NCI-H526 treated with DMSO at 0.1 percent for 48 hours (cell line): ENCODE data around the gene IGF2BP1.
"Not testable (repeated sequence)": the region's sequence is repeated elsewhere in the genome, so short reads cannot be mapped to it uniquely, and the experiment has no call there.

Experiments
- DNase-seq: peaks from one replicate; lab custom pipeline; 2025; lab: John Stamatoyannopoulos, UW

IGF2BP1 gene

DNA sequence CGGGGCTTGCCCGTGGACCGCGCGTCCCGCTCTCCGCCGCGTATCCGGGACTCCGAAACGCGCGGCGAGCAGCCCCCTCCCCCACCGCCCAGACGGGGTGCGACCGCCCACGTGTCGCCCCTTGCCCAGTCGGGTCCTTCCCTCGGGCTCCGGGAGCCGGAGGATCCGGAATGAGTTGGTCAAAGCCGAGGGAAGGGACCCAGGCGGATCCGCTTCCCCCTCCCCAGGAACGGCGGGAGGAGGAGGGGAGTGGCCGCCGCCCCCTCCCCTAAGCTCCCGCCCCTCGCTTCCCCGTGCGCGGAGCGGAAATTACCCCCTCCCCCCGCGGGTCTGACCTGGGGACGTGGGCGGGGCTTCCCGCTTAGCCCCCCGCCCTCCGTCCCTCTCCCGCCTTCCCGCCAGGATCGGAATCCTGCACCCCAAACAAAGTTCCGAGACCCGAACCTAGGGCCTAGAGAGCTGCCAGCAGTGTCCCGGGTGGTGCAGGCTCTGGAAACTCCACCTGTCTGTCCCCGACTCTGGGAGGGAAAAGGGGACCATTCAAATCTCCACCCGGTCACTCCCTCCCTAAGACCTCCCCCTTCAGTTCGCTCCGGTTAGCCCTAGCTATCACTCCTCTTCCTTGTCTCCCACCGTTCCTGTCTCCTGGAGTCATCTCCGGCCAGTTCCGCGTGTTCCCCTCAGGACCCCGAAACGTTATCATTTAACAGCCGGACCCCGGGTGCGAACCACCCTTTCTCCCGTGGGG is 1.0 kb upstream of the IGF2BP1 start:
- DNase-seq: no peak

DNA sequence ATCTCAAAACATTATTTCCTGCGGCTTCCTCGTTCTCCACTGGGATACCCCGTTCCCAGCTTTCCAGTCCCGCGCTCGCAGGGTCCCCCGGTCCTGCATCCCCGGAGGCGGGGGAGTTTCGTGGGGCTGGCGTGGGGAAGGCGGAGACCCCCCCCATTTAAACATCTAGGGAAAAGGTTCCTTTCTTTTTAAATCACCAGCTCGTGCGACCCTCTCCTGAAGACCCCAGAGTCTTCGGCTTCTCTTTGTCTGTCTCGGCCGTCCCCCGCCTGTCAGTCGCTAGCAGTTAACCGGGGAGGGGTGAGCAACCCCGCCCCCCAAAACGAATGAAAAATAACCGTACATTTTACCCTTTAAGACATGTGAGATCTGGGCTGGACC is 473 bp upstream of the IGF2BP1 start:
- no peak for DNase-seq

DNA sequence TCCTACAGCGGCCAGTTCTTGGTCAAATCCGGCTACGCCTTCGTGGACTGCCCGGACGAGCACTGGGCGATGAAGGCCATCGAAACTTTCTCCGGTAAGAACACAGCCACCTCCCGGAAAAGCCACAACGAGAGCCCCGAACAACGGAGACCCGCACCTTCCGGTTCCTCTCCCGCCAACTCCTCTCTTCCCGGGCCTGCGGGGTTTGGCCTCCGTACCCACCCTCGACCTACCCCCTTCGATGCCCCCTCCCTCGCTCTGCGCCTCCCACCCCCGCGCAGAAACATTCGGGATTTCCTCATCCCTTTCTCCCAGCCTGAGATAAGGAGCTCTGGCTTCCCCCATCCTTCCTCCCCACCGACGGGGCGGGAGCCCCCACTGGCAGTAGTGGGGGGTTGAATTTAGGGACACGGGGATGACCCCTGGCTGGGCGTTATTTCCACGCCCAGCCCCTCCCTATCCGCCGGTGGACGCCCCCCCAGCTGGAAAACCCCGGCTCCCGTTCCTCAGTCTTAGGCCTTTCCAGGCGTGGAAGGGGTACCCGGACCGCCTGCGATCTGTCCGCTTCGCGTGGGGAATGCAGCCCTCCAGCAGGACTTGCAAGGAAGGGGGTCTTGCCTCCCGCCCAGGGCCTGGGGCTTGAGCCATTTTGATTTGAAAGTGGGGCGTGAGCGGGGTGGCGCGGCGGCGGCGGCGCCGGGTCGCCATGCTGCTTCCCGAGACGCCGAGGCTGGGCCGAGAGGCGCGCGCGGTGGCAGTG is 822 bp downstream of the IGF2BP1 start:
- no peak for DNase-seq

DNA sequence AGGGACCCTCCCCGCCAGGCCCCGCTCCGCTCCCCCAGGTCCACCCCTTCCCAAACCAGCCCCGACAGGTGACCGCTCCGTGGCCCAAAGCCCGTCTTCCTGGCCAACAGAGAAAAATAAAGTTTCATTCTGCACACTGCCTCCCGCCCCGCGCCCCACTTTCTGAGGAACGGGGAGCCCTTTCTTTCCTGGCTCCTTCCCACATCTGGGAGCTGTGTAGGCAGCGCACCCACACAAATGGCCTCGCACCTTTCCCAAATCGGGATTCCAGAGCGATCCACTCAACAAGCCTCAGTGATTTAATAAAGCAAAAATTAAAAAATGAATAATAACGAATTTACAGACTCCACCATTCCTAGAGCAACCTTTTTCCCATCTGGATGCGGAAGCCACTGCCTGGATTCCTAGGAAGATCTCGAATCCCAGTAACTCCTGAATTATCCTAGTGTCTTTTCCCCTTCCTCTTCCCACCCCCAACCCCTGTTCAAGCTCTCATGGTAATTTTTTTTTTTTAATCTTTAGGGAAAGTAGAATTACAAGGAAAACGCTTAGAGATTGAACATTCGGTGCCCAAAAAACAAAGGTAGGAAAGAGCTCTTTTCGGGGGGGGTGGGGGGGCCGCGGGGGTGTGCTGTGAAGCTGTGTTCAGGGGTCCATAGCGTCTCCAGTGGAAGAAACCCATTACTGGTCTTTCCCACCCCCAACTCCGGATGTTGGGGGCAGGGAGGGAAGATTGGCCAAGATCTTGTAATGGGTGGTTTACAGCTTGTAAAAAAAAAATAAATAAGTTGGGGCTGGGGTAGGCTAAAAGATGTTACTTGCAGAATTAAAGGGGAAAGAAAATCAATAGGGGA is 1.6 kb downstream of the IGF2BP1 start:
- no peak for DNase-seq

DNA sequence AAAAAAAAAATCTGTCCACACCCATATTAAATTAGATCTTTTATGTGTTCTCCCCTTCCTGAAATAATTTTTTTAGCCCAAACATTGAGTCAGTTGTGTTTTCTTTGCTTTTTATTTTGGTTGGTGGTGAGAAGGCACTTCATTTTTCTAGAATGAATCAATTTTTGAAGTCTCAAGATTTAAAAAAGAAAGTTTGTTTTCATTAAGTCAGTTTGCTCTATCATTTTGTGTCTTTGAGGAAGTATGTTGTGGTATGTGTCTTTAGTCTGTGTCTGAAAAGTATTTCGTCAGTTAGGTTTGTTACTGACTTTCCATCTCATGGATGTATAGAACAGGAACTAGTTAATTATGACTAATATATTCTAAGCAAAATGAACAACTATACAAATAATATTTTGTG is 3.8 kb downstream of the IGF2BP1 start:
- DNase-seq: no peak

DNA sequence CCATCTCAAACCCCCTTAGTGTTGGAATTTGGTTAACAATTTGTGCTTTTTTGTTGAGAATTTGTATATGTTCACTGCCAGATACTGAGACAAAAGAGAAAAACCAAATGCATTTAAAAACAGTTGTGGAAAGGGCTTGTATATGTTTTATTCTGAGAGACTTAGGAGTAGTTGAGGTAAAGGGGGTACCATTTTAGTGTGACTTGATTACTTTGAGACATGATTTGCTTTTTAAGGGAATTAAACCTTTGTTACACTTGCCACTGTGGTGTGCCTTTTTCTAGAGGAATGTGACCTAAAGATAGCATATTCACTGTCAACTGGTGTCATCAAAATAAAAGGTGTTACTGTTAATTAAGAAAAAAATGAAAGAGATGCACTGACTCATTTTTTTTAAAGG is 4.5 kb downstream of the IGF2BP1 start:
- DNase-seq: no peak

DNA sequence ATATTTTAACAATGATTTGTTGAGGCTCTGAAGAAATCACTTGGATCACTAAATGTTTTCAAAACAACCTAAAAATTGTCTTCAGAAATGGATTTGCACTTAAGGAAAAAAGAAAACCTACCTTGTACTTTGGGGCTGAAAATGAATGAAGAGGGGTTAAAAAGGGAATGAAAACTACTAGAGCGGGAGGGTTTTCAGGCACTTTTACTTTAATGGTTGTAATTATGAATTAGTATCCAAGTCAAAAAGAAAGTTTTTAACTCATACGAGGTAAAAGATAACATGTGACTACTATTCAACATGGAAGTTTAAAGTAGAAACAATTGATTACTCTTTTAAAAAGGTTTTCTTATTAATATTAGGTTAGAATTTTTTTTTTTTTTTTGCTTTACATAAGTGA is 5.1 kb downstream of the IGF2BP1 start:
- no peak for DNase-seq

DNA sequence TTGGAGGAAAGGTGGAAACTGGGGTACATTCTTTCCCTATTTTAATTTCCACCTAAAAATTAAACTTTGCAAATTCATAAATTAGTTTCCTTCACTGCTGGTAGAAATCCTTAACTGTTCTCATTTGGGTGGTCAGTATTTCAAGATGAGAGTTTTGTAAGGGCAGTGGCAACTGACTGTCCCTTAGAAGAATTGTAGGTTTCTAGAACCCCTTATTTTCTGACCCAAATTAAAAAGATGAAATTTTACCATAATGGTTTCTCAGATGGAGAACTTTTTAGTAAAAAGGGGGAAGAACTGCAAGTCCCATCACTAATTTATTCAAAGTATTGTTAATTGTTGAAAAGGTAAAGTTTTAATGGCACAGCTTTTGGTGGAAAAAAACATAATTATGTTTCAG is 5.6 kb downstream of the IGF2BP1 start:
- DNase-seq: no peak

DNA sequence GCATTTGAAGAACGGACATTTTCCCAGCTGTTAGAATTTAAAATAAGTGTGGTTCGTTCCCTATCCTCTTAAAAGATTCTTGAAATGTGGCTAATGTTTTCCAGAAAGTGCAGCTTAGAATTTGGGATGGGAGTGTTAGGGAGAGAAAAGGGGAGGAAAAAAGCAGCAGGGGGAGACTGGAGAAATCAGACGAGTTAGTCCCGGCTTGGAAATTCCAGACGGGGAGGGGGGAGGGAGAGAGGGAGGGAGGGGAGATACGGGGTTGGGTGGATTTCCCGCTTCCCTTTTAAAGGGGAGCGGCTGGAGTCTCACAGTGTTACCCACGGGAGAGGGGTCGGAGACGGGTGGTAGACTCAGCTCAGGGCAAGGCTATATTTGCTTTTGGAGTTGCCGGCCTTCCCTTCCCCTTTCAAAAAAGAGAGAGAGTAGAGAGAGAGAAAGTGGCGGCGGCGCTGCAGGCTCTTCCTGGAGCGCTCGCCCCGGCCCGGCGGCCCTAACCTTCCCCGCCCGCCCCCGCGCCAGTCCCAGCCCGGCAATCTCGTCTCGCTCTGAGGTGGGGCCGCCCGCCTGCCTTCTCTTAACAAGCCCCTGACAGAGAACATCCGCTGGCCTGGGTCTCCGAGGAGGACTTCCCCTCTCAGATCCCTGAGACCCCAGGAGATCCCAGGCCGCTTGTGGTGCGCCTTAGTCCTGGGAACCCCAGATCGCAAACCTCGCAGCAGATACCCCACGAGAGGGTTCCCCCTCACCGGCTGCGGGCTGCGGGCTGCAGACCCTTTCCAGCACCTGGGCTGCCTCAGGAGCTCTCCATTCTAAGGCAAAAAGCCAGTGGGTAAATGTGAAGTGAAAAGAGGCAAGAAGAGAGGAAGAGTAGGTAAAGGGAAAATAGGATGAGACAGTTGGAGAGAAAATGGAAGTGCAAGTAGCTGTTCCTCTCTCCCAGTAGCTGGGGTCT is 6.6 kb downstream of the IGF2BP1 start:
- no peak for DNase-seq

DNA sequence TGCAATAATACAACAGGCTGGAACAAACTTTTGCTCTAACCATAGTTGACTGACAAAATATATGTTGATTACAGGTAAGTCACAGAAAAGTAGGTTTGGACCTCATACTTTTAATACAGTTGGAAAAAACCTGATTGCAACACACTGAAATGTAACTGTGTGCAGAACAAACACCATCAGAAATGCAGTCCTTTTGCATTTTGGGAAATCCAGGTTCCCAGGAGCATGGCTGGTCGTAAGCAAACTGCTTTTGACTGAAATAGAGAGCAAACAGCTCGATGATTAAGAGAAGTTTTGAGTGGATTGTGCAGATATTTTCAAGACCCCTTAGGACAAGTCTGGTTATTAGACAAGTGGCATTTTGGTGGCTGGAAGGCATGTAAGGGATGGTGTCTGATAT is 8.0 kb downstream of the IGF2BP1 start:
- DNase-seq: no peak

DNA sequence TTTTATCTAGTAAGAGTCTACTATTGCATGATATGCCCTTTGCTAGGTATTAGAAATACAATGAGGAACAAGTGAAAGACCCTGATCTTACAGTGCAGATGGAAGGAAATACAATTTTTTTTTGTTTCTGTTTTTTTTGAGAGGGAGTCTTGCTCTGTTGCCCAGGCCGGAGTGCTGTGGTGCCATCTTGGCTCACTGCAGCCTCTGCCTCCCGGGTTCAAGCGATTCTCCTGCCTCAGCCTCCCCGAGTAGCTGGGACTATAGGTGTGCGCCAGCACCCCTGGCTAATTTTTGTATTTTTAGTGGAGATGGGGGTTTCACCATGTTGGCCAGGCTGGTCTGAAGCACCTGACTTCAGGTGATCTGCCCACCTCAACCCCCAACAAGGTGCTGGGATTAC is 11.7 kb downstream of the IGF2BP1 start:
- DNase-seq: not testable (repeated sequence)

DNA sequence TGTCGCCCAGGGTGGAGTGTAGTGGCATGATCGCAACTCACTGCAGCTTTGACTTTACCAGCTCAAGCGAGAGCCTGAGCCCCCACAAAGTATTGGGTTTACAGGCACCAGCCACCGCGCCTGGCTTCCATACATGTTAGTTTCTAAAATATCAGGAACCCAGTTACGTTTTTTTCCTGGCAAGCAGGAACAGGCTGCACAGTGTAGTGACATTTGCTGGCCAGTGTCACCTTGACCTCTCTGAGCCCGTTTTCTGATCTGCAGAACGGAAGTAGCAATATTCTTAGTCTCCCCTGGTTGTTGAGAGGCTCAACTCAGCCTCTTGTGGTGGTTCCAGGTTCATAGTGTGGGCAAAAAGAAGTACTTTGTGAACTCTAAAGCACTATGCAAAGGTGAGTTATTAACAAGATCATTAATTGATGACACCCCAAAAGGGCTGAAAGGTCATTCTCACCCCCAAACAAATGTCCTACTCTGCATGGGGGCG is 15.6 kb downstream of the IGF2BP1 start:
- no peak for DNase-seq

DNA sequence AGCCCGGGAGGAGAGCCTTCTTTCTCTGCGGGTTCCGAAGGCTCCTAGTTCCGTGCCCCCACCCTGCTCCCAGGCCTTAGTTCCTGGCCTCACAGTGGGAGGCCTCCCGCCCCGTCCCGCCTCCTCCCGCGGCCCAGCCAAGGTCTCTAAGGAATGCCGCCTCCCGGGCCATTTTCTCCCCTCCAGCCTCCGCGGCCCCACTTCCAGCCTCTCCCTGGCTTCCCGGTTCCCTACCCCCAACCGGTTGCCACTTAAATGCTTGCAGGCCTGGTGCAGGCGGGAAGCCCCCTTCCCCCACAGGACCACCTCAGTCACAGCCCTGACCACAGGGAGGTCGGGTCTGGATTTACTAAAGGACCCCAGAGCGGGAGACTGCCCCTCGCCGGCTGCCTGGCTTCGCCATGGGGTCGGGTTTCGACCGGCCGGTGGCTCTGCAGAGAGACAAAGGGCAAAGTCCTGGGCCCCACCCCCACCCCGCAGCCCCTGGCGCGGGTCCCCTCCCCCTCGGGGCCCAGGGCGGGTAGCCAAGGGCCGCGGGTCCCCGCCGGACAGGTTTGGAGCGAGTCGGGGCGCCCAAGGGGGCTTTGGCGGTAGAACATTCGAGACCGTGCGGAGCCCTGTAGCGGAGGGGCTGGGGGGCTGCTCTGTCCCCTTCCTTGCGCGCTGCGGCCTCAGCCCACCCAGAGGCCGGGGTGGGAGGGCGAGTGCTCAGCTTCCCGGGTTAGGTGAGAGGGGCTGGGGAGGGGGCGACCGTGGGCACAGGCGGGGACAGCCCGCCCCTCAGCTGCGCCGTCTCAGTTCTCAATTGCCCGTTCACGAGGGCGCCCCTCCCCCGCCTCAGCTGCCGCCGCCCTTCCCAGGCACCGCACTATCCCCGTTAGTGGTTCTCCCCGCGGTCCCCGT is 16.4 kb downstream of the IGF2BP1 start:
- no peak for DNase-seq

DNA sequence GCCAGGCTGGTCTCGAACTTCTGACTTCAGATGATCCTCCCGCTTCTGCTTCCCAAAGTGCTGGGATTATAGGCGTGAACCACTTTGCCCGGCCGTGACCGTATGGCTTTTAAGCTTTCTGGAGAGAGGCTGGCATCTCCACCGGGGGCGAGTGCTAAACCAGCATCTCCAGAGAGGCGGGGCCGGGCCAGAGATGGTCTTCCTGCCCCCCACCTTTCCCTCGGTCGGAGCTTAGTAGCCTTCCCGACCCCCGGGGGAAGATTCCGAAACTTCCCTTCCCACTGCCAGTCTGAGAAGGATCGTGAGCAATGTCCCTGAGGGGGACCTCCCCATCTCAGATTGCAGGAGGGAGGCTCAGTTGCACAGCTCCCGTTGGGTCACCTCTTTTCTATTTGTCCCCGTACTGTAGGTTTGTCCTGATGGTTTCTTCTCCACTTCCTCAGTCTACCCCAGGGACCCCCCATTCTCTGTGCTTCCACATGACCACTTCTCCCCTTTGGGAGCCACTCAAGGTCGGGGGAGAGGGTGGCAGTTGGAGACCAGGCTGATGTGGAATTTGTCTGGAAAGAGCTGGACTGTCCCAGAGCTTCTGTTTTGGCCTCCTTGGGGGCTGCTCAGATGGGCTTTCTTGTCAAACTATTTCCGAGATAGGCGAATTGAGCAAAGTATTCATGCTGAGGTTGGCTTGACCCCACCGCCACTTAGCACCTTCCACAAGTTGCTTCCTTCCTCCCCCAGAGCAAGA is 18.2 kb downstream of the IGF2BP1 start:
- no peak for DNase-seq

DNA sequence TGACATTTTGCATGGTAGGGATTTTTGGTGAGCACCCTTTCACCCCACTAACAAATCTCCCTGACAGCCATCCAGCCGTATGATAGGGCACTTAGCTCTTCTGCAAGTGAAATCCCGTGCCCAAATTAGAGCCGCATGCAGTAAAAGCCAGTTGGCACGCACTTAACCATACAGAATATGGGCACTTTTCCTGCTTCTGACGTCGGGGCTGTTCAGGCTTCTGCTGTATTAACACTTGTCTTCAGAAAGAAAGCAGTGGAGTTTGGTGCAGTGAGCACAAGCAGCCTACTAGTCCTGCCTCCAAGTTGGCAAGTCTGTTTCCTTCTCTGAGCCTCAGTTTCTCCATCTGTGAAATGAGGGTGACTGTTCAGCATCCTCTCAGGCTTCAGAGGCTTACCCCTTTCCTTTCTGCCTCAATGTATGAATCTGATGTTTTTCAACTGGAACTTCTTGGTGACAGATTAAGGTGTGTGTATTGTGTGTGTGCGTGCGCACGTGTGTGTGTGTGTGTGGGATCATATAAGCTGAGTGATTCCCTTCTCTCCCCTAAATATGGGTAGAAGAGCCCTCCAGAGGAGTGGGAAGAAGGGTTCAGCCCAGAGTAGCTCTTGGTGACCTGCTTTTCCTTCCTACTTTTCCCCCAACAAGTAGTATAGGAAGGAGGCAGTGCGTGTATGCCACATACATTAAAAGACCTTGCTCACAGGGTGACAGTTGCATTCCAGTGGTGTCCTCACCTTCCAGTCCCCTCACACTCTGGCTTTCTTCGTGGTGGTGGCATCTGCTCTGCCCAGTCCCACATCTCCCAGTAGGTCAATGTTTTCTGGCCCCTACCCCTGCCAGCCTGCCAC is 19.0 kb downstream of the IGF2BP1 start:
- no peak for DNase-seq

DNA sequence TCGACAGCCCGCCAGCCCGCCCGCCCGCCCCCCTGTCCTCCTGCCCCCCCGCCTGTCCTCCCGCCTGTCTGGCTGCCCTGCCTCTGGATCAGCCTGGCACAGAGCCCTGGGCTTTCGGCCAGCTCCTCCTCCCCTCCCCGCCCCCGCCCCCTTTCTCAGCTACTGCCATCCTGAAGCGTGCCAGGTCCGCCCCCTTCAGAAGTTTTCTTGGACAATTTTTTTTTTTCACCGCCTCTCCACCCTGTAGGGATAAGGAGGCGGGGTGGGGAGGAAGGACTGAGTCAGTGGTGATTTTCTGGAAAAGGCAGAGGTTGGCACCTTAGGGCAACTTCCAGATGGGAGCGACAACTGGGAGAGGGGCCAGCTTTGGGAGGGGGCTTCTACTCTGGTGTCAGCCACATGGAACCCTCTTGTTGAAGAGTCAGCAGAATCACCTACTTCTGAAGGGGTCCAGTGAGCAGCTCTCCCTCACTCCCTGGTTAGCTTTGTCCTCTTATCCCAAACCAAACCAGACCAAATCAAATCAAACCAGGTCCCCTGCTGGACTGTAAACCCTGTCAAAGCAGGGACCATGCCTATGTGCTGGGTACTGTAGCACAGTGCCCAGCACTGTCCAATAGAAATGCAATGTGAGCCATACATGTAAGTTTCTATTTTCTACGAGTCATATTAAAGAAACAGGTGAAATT is 19.7 kb downstream of the IGF2BP1 start:
- DNase-seq: no peak

DNA sequence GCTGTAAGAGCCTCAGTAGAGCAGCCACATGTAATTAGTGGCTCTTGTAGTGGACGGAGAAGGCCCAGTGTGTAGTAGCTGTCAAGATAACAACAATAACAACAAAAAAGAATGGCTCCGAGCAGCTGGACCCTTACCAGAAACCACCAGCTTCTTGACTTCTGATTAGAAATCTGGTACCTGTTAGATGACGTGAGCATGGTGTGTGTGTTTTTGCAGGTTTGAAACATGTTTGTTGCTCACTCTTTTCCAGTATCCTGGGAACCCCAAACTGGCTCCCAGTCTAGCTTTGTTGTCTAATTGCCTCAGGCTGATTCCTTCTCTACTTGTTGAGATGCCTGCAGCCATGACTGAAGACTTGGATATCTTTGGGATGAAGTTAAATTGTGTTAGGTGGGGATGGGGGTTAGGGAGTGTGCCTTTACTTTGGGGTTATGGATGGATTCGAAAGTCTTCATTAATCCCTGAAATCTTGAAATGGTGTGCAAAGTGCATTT is 21.0 kb downstream of the IGF2BP1 start:
- no peak for DNase-seq

DNA sequence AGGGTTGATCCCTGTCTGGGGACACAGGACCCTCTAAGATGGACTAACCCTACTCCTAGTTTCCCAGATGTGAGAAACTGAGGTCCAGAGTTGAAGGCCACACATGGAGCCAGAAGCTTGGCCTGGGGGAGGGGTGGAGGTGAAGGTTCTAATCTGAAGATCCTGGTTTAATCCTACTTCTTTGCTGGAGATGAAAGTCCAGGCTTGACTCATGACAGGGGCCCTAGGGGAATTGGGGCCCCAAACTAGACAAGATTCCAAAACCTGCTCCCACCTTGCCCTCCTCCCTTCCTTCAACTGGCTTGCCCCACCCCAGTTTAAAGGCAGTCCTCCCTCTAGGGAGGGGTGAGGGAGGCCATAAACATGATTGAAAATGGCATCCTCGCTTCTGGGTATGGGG is 21.6 kb downstream of the IGF2BP1 start:
- DNase-seq: no peak
